GM10266 (cell line): ENCODE measurements around the gene KPNA1.
A peak's percentile ranks its signal among the peaks of the same experiment; 100 is the strongest.

Experiments used
- DNase-seq: peaks from one replicate; pipeline ENCODE4 v3.0.0; 2012; ENCODE audit errors: extremely low spot score
- TF ChIP-seq, protein P1 (sequence below): IDR thresholded peaks from 2 replicates; pipeline ENCODE4 v1.5.1; 2012; ENCODE audit warnings: mild to moderate bottlenecking, low read depth; ENCODE audit not compliant: control insufficient read depth, insufficient read depth; ENCODE audit errors: missing control alignments

KPNA1 gene

DNA sequence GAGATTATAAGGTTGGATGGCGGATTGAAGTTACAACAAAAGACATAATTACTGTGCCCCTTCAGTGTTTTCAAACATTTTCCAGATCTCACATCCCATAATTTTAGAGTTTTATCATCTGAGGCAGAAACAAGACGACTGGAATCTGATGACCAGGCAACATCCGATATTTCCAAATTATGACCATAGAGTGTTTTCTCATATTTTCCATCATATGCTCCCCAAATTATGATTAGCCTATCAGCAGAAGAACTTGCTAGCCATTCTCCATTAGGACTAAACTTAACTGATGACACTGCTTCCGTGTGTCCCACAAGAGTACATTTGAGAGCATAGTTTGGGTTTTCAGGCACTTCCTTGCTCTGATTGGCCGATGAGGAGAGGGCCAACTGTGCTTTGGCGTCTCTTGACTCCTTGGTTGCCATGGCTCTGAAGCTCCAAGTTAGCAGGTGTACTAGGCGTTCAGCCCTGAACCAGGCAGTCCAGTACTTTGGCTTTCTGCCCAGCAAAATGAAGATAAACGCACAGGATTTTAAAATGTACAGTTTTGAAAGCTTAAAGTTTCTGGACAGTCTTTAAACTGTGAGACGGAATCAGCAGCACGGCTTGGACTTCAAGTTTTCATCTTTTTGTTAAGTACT is 99.5 kb downstream of the KPNA1 start:
- peak; percentile 60 for DNase-seq
- TF ChIP-seq, protein P1, sequence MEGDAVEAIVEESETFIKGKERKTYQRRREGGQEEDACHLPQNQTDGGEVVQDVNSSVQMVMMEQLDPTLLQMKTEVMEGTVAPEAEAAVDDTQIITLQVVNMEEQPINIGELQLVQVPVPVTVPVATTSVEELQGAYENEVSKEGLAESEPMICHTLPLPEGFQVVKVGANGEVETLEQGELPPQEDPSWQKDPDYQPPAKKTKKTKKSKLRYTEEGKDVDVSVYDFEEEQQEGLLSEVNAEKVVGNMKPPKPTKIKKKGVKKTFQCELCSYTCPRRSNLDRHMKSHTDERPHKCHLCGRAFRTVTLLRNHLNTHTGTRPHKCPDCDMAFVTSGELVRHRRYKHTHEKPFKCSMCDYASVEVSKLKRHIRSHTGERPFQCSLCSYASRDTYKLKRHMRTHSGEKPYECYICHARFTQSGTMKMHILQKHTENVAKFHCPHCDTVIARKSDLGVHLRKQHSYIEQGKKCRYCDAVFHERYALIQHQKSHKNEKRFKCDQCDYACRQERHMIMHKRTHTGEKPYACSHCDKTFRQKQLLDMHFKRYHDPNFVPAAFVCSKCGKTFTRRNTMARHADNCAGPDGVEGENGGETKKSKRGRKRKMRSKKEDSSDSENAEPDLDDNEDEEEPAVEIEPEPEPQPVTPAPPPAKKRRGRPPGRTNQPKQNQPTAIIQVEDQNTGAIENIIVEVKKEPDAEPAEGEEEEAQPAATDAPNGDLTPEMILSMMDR, result no peak

DNA sequence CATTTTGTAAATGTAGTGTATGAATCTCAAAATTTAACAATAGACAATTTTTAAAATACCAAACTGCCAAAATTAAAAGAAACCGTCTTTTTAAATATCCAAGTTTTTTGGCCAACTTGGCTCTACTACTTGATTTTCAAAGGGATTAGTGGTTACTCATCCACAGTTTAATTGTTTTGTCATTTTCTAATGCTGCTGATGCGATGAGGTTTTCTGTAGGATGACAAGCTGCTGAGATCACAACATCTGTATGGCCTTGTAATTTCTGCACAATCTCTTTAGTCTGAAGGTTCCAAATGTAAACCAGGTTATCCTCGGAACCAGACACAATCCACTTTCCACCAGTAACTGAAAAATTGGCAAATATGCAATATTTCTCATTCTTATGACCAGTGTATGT is 100.3 kb downstream of the KPNA1 start:
- DNase-seq, result no peak
- TF ChIP-seq, protein P1, result no peak

DNA sequence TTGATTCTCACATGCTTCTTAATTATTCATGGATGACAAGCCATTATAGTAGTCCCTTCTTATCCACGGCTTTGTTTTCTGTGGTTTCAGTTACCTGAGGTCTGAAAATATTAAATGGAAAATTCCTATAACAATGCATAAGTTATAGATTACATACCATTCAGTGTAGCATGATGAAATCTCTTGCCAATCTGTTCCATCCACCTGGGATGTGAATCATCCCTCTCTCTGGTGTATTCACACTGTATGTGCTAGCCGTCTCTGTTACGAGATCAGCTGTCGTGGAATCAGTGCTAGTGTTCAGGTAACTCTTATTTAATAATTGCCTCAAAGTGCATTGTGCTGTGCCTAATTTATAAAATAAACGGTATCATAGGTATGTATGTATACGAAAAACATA is 104.1 kb downstream of the KPNA1 start:
- TF ChIP-seq, protein P1, result no peak
- no peak for DNase-seq

DNA sequence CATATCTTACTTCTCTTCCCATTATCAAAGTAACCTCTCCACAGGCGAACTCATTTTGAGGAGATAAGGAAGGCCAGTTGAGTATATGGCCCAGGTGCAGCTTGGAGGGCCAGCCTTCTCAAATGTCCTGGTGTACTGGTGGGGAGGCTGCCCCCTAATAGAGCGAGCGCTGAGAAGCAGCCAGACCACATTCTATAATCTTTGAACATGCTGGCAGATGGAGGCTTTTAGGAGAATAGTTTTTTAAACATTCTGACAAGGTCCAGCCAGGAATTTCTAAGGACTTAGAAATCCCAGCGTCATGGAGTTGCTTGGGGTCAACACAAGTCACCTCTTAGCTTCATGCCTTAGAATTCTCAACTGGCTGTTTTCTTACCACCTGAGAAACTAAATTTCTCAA is 104.6 kb downstream of the KPNA1 start:
- TF ChIP-seq, protein P1, result no peak
- DNase-seq, result no peak

DNA sequence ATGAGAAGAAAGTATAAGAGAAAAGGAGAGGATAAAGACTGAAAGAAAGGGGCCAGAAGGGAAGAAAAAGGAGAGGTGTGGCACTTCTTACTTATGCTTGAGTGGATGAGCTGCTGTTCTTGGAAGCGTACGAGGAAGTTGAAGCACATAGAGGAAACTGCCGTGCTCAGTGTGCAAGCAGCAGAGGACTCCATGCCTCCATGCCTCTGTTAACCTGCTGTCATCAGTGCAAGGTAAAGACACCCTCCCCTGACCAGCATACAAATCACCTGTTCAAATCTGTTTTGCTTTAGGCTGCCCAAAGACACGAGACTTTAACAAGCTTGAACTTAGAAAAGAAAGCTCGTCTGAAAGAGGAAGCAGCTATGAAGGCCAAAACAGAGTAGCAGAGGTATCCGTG is 105.3 kb downstream of the KPNA1 start:
- TF ChIP-seq, protein P1, result no peak
- DNase-seq, result no peak

DNA sequence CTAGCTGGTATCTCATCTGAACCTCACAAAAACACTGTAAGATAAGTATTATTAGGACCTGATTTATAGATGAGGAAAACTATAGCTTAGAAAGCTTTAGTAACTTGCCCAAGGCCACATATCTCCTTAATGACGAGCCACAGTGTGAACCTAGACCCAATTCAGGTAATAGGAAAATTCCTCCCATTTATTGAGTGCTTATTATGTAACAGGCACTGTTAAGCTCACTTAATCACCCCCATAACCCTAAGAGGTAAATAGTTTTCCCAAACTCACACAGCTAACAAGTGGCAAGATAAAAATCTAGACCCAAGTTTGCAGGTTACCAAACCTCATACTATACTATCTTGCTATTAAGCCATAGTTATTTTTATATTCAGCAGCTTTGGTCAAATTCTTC is 106.8 kb downstream of the KPNA1 start:
- DNase-seq, result no peak
- TF ChIP-seq, protein P1, result no peak

DNA sequence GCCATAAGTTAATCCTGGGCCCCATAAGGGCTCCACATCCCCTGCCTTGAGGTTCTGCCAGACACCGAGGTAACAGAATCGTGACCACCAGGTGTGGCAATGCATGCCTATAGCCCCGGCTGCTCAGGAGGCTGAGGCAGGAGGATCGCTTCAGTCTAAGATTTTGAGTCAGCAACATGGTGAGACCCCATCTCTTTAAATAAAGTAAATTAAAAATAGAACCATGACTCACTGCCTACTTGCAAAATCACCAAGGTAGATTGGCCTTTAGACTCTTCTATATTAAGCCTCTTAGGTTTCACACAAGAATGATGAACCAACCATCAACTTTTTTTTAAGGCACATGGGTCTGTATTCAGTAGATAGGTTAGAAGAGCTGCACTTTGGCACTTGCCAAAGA is 108.5 kb downstream of the KPNA1 start:
- DNase-seq, result no peak
- TF ChIP-seq, protein P1, result no peak
